GM12873 (cell line): ENCODE data around the gene ALOXE3.

Source experiments
- TF ChIP-seq, protein P1 (sequence below): IDR thresholded peaks from 2 replicates; pipeline ENCODE4 v1.5.1; 2012; ENCODE audit warnings: low read depth, mild to moderate bottlenecking, moderate library complexity, low read length, control low read depth; ENCODE audit not compliant: insufficient read depth; ENCODE audit errors: missing control alignments

Gene ALOXE3

DNA sequence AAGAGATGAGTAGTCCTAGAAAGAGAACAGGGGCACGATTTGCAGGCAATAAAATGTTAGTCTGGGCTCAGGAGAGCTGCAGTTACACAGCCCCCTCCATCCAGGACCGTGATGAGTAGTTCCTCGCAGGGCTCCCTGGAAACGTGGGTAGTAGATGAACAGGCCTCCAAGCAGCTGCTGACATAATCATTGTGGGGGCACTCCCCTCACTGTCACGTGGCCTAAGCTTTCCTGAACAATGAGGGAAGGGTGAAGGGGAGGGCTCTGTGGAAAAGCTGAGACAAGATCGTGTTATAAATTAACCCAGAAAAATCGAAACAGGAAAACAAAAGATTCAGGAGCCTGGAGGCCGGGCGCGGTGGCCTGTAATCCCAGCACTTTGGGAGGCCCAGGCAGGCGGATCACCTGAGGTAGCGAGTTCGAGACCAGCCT is 35.2 kb upstream of the ALOXE3 start:
- TF ChIP-seq, protein P1, sequence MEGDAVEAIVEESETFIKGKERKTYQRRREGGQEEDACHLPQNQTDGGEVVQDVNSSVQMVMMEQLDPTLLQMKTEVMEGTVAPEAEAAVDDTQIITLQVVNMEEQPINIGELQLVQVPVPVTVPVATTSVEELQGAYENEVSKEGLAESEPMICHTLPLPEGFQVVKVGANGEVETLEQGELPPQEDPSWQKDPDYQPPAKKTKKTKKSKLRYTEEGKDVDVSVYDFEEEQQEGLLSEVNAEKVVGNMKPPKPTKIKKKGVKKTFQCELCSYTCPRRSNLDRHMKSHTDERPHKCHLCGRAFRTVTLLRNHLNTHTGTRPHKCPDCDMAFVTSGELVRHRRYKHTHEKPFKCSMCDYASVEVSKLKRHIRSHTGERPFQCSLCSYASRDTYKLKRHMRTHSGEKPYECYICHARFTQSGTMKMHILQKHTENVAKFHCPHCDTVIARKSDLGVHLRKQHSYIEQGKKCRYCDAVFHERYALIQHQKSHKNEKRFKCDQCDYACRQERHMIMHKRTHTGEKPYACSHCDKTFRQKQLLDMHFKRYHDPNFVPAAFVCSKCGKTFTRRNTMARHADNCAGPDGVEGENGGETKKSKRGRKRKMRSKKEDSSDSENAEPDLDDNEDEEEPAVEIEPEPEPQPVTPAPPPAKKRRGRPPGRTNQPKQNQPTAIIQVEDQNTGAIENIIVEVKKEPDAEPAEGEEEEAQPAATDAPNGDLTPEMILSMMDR, result no peak

DNA sequence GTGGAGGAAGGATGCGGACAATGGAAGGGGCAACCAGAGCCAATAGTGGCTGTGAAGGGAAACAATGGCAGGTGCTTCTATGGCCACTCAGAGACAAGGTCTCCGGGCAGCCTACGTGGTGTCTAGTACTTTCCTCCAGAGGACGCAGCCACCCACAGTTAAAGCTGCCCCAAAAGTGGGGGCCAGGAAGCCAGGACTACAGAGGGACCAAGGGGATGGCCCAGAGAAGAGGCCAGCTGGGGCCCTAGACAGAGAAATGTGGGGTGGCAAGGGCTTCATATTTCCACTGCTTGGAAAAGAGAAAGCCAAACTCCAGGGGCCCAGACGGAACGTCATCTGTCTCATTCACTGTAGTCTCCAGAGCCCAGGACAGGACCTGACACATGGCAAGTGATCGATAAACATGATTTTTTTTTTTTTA is 34.7 kb upstream of the ALOXE3 start:
- TF ChIP-seq, protein P1, result no peak

DNA sequence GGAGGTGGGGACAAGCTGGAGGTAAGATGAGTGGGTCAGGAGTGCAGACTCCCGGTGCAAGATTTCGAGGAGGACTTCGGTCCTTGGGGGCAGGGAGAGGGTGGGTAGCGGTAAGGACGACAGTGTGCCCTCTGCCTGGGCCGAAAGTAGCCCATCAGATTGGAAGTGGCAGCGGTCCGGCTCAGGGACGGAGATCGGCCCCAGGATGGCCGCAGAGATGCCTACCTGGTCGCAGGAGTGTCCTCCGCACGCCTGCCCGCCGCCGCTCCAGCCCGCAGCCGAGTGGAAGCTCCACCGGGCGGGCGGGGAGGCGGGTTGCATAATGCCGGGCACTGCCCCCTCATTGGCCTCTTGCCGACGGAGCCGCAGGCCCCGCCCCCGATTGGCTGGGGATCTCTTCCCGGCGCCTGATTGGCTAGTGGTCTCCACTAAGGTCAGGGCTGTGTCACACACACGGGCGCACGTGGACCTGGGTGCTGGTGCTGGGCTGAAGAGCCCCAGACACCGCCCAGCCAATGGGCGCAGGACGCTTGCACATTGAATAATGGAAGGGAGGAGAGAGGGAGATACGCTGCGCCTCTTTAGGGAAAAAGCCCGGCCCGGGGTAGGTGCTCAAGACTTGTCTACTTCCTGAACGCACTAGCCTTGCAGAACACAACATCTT is 33.9 kb upstream of the ALOXE3 start, which contains the start of gene PER1:
TSS of gene PER1 (minus strand) at position 293 of the 664 bp plus-strand sequence. CDS start 1,698 bp downstream, outside the sequence.
- TF ChIP-seq, protein P1, result no peak

DNA sequence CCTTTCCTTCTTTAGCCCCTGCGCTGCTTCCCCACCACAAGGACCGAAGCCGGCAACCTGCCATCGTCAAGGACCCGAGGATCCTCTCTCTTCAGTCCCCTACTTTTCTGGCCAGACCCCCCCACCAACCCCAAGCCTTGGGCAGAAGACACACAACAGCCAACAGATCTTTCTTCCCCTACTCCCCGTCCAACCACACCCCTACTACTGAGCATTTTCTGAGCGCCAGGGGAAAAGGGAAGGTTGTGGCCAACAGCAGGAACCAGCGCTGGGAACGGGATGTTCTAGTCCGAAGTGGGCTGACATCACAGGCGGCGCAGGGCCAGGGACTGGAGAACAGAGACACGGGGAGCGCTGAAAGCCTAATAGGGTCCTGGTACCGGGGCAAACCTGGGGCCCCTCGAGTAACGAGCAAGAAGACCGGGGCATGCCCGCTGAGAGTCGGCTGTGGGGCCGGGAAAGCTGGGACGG is 33.4 kb upstream of the ALOXE3 start:
- TF ChIP-seq, protein P1, result no peak

DNA sequence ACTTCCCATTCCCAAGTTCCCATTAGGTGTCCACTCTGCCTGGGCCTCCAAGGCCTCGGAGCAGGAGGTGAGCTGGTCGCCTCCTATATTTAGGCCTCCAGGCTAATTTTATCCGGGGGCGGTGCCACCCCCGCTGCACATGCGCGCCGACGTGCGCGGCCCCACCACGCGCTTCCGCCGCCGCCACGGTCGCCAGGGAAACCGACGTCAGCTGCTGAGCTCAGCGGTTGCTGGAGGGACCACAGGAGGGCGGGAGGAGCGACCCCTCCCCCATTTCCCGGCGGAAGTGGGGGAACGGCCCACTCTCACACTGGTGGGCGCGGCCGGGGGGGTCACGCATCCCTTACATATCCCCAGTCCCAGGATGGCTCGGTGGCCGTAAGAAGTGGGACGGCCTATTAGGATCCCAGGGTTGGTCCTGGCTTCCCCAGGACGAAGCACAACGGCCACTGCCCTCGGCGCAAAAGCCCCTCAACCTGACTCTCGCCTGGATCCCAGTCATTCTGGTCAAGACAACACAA is 32.9 kb upstream of the ALOXE3 start:
- TF ChIP-seq, protein P1, result peak; percentile 4

DNA sequence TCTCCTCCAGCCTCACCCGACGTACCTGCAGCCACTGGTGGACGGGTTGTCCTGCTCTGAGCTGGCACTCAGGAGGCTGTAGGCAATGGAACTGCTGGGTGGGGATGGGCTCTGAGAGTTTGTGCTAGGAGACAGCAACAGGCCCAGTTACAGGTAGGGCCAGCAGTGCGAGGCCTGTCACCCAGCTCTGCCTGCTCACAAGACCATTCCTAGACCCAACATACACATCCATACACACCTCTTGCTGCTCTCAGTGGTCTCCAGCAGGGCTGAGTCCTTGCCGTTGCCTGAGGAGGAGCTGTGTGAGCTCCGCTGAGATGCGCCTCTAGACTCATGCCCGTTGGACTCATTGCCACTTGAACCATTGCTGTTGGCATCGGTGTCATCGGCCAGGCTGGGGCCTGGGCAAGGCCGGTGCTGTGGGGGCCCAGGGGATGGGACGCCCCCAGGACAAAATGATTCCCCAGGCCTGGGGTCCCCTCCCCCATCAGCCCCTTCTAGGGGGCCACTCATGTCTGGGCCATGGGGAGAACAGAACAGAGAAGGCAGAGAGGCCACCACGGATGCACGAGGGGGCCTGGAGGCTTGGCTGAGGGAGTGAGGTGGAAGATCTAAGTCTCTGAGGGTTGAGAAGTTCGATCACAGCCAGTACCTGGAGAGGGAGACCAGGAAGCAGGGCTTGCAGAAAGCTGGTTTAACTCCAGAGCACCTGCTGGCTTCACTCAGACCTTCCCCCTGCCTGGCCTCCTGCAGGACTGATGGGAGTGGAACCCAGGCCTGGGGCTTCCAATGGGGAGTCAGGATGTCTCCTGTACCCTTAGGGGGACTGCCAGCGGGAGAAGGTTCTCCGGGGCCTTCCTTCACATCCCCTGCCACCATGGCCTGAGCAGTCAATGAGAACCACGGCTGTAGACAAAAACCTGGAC is 32.1 kb upstream of the ALOXE3 start:
- TF ChIP-seq, protein P1, result no peak
